NCI-H345 treated with DMSO at 0.1 percent for 48 hours (cell line): ENCODE data around the gene QSOX1.
A peak's percentile ranks its signal among the peaks of the same experiment; 100 is the strongest.

Experiments
- DNase-seq: peaks from one replicate; lab custom pipeline; 2025; ENCODE audit not compliant: unreplicated experiment; lab: John Stamatoyannopoulos, UW

QSOX1 gene

DNA sequence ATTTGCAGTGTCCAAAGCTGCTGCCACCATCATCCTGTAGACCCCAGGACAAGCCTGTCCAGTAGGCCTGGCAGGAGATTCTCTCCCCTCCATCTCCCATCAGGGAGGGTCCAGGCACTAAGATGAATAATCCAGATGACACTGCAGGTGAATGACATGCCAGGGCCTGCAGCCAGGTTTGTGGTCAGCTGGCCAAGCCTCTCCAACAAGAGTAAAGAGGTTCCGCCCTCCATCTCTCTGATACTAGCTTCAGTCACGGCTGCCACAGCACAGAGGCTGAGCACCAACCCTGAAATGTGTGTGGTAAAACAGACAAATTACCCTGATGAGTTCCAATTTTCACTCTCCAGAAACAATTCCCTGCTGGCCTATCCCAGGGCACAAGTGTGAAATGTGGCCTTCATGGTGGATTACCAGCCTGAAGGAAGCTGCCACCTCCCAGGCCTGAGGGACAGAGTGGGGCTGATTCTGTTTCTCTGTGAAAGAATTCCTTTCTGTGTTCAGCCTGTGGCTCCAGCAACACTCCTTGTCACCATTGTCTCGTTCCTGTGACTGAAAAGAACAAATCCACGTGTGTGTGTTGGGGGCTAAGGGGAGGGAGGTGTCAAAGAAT lies 55.4 kb downstream of the QSOX1 start:
- no peak for DNase-seq

DNA sequence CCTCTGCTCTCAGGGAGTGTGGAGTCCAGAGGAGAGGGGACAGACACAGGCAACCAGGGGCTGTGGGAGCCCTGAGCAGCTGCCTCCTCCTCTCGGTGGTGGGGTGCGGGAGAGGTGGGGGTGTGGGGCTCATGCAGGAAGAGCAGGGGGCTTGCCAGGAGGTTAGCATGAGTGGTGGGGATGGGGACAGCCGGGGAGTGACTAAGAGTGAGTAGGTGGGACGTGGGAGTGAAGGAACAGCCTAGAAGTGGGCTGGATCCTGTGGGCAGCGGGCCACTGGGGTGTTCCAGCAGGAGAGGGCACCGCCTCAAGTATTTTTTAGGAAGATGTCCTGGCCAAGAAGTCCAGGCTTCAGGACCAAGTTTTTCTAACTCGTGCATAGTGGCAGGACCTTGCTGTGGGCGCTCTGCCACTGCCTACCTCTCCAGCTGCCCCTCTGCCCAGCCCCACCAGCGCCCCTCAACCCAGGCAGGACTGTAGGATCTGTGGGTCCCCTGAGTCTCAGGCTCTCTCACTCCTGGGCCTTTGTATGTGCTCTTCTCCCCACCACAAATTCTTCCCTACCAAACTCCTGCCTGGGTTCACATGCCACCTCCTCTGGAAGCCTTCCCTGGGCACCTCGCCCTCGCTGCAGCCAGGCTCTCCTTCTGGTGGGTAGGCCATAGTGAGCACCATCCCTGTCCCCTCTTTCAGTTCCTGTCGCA lies 56.6 kb downstream of the QSOX1 start:
- no peak for DNase-seq

DNA sequence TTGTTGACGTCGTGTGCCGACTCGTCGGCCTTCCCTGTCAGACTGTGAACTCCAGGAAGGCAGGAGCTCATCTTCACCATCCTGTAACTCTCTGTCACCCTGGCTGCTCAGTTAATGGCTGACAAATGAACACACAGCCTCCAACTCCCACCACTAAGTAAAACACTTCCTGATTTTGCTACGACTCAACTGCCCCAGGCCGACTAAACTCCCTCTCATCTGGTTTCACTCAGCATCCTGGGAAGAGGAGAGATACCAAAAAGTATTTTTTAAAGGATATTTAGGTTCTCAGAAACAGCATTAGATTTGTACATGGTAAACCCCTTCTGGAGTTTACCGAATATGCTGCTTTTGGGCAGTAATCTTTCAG lies 57.2 kb downstream of the QSOX1 start:
- DNase-seq = no peak

GRCh38 chr1:180213401-180214170 lies 58.9 kb downstream of the QSOX1 start:
- no peak for DNase-seq

DNA sequence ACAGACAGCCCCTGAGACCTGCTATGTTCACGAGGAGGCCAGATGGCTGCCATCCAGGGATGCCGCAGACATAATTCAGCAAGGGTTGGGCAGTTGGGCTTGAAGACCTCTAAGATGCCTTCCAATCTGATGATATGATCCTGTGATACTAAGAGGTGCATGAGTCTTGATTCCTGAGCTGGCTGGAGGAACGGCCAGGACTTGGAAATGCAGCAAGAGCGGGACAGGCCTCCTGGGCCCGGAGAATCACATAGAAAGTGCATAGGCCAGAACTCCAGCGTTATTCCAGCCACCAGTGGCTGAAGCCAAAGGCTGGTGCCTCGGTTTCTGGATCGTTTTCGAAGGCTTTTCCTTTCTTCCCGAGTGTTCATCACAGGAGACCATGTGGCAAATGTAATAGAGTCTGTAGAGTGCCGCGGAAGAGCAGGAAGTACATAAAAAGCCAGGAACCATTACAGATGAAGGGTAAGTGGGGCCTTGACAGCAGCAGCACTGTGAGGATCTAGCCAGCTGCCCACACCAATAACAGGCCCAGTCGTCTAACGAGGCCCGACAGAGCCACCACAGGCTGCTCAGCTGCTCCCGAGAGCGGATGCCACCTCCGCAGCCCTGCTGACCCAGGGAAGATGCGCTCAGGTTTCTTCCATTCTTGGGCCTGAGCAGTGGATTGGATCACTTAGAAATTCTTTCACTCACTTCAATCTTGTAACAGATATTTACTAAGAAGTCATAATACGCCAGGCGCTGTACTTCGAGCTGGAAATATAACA lies 61.4 kb downstream of the QSOX1 start:
- no peak for DNase-seq

- DNase-seq = no peak
Measured at GRCh38 chr1:180217006-180217405, 62.3 kb downstream of the QSOX1 start.

- DNase-seq = no peak
Measured at GRCh38 chr1:180218806-180219765, 64.4 kb downstream of the QSOX1 start.

DNA sequence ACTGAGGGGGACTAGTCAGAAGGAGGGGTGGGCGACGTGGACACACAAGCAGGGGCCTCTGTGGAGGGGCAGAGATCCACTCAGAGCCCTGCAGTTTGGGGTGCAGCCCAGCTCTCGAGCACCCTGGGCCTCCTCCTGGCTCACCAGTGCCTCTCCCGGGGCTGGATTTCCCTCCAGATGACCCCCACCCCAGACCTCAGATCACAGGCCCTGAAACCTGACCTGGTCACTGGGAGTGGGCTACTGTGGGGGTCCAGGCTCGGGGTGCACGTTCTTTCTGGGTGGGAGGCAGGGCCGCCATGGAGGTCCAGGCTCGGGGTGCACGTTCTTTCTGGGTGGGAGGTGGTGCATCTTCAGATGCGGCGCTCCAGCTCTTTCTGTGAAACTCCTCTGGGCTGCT lies 65.1 kb downstream of the QSOX1 start:
- DNase-seq = no peak

- DNase-seq = no peak
Measured at GRCh38 chr1:180221462-180221861, 66.8 kb downstream of the QSOX1 start.

GRCh38 chr1:180224902-180225301 lies 70.2 kb downstream of the QSOX1 start:
- DNase-seq = no peak

- no peak for DNase-seq
Measured at GRCh38 chr1:180225403-180225802, 70.7 kb downstream of the QSOX1 start.

DNA sequence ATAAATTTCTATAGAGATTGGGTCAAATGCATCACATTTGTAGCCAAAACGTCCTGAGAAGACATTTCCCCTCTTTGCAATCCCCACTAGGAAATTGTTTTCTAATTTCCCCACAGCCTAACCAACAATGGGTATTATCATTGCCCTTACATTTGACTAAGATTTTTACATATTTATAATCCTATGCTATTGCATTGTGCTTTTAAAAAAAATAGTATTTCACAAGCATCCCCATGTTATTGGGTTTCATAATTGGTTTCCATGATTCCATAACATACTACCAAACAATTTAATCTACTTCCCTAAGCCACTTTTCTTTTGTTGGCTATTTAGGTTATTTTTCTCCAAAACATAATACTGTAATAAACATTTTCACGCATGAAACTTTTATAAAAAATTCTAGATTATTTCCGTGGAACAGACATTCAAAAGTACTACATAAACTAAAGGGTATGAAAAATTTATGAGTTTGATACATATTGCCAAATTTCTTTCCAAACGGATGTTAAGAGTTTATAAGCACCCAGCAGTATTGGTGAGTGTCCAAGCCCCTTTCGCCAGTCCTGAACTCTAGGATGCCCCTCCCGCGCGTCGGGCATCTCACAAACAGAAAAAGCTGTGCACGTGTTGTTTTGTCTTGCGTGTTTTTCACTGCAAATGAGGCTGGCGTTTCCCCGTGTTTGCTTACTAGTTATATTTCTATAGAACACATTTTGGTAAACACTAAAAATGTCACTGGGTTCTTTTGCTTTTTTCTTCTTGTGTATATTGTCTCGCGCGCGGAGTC lies 73.4 kb downstream of the QSOX1 start:
- DNase-seq = no peak

GRCh38 chr1:180228648-180229482 lies 74.2 kb downstream of the QSOX1 start:
- DNase-seq = no peak

DNA sequence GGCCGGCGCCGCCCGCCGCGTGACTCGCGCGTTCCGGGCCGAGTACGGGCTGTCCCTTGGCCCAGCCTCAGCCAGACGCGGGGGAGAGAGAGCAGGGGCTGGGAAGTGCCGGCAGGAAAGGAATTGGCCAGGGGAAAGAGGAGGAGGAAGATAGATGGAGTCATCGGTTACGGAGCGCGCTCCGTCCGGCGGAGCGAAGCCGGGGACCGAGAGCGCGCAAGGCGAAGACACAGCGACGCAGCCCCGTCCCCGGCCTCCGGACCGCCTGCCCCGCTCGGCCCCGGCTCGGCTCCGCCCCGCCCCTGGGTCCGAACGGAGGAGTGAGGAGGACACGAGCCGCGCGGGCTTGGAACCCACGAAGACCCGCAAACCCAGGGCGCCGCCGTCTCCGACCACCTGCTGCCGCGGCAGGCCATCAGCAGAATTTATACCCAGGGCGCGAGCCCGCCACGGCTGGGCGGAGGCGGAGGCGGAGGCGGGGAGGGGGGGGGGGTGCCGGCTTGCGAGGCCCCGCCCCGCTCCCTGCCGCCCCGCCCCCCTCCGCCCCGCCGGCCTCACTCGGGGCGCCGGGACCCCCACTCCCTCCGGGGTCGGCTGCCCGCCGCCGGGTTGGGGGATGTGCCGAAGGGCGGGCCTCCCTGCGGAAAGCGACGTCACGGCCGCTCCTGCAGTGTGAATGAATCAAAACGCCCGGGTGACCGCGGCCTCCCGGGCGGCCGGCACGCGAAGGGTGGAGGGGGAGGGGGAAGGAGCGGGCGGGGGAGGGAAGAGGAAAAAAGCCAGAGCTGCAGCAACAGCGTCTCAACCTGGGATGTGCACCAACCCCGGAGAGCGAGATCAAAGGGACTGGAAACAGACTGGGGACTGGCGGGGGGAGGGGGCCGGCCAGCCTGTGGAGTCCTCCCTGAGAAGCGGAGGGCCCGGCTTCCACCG lies 75.1 kb downstream of the QSOX1 start, which contains the start of gene LHX4:
TSS of gene LHX4 (plus strand) at position 782 of the 933 bp plus-strand sequence. CDS start 266 bp downstream, outside the sequence.
- peak; percentile 11 for DNase-seq

GRCh38 chr1:180230416-180230790 lies 75.7 kb downstream of the QSOX1 start:
- DNase-seq = peak; percentile 15

DNA sequence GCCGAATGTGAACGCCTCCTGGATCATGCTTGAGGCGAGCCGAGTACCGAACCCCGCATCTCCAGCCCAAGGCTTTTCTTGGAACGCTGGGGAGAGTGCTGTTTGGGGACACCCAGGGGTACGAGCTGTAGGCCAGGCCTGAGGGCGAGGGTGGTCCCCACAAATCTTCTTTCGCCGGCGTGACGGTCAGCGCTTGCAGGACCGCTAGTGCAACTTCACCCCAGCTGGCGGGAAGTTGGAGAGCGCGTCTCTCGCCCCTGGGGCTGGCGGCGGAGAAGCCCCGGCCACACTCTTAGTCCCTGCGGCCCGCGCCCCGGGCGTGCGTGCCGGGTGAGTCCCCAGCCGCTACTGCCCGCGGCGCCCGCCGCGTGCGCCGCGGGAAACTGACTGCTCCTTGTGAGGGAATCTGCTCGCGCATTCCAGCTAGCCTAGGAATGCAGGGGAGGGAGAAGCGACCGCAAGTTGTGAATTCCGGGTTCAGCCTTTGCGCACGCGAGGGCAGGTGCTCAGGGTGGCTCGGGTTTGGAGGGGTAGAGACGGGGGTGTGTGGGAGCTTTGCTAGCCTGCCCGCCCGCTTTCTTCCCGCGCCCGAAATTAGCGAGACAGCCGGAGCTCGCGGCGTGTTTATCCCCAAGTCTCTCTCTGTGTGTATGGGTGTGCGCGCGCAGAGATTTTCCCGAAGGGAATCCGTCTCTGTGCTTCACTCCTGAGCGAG lies 76.3 kb downstream of the QSOX1 start:
- DNase-seq = no peak

GRCh38 chr1:180231506-180231921 lies 76.8 kb downstream of the QSOX1 start:
- no peak for DNase-seq
